K562 (cell line): Measurements from ENCODE around the gene TSPAN16. TPM values are rescaled to one million over a fixed set of nuclear protein-coding genes. Genes with fewer than 3 reads are reported as not detected.

ENCODE experiments used
- ADNP ChIP-seq: fragments of 200-800 bp; sonication (Bioruptor generic); IDR thresholded peaks from 2 replicates; pipeline ENCODE4 v1.6.1; 2016; ENCODE audit warnings: missing genetic modification characterization, missing compliant biosample characterization
- CSDE1 ChIP-seq, 2 experiments: fragments of 450-650 bp; IDR thresholded peaks; 2 replicates each; pipeline ENCODE4 v1.6.1; 2016; ENCODE audit warnings: mild to moderate bottlenecking in 1 of 2
- DPF2 ChIP-seq: fragments of 450-650 bp; IDR thresholded peaks from 2 replicates; pipeline ENCODE4 v1.6.1; 2016
- MAFF ChIP-seq: IDR thresholded peaks from 2 replicates; pipeline ENCODE4 v1.6.1; 2012; ENCODE audit warnings: low read length, improper control_type of control experiment
- MXI1 ChIP-seq: IDR thresholded peaks from 2 replicates; pipeline ENCODE4 v1.6.1; 2011; ENCODE audit warnings: low read depth, mild to moderate bottlenecking, improper control_type of control experiment, low read length
- NFRKB ChIP-seq: fragments of 450-650 bp; IDR thresholded peaks from 2 replicates; pipeline ENCODE4 v1.6.1; 2016; ENCODE audit warnings: low read depth
- RBBP5 ChIP-seq: fragments of 200-600 bp; sonication (generic); IDR thresholded peaks from 2 replicates; pipeline ENCODE4 v1.6.1; 2012; ENCODE audit warnings: borderline replicate concordance, mild to moderate bottlenecking, low read length, control low read depth, inconsistent platforms; ENCODE audit not compliant: insufficient read depth, poor library complexity, severe bottlenecking
- RBM17 ChIP-seq: fragments of 200-400 bp; formaldehyde crosslinking; IDR thresholded peaks from 2 replicates; pipeline ENCODE4 v1.6.1; 2017; ENCODE audit warnings: low read depth, mild to moderate bottlenecking, low read length, borderline replicate concordance
- RBM25 ChIP-seq: fragments of 200-400 bp; formaldehyde crosslinking; IDR thresholded peaks from 2 replicates; pipeline ENCODE4 v1.6.1; 2018; ENCODE audit warnings: low read length, low read depth, moderate library complexity; ENCODE audit not compliant: severe bottlenecking
- RBM39 ChIP-seq: fragments of 200-400 bp; formaldehyde crosslinking; optimal IDR thresholded peaks from 2 replicates; pipeline ENCODE3; 2018; ENCODE audit warnings: low read depth, low read length
- SRF ChIP-seq, 2 experiments: fragments of 250-450, 450-650 bp in 1 of 2; sonication (Bioruptor Pico) in 1 of 2; sonication (generic) in 1 of 2; formaldehyde crosslinking; IDR thresholded peaks; 2 replicates each; pipeline versions ENCODE4 v1.5.0 to v1.5.1; 2020 to 2022; ENCODE audit warnings: mild to moderate bottlenecking in 1 of 2, missing genetic modification reagents in 1 of 2
- TCF7 ChIP-seq: sonication (generic); IDR thresholded peaks from 2 replicates; pipeline ENCODE4 v1.6.1; 2016; ENCODE audit warnings: antibody characterized with exemption, borderline replicate concordance
- XRCC3 ChIP-seq: fragments of 450-650 bp; IDR thresholded peaks from 2 replicates; pipeline ENCODE4 v1.6.1; 2017; ENCODE audit warnings: mild to moderate bottlenecking, moderate library complexity
- ZBTB7A ChIP-seq: IDR thresholded peaks from 2 replicates; pipeline ENCODE4 v1.6.1; 2011; ENCODE audit warnings: low read depth, mild to moderate bottlenecking, low read length, moderate library complexity, borderline replicate concordance; ENCODE audit not compliant: control insufficient read depth
- ZFP91 ChIP-seq: sonication (generic); formaldehyde crosslinking; IDR thresholded peaks from 2 replicates; pipeline ENCODE4 v1.8.0; 2022; ENCODE audit warnings: mild to moderate bottlenecking, missing genetic modification reagents
- ZKSCAN8 ChIP-seq: fragments of 200-800 bp; sonication (Bioruptor generic); IDR thresholded peaks from 2 replicates; pipeline ENCODE4 v1.6.1; 2016; ENCODE audit warnings: missing genetic modification characterization, missing compliant biosample characterization
- polyA plus RNA-seq, 8 experiments: library from polyadenylated mRNA; depleted of rRNA in 4 of 8; stranded (reverse) in 5 of 8; unstranded in 3 of 8; fragments of >200 nt; fragmentation: Nextera tagmentation in 2 of 8; fragmentation: Illumina TruSeq in 1 of 8; extraction: Ambion mirVana in 2 of 8; extraction: Trizol in 1 of 8; gene quantifications; 2 replicates each; pipeline versions ENCODE4 v1.2.1 to v1.2.3, GENCODE V29; 2011 to 2014; ENCODE audit warnings: inconsistent platforms in 1 of 8, missing spikeins in 1 of 8
- total RNA-seq, 7 experiments: library from RNA; depleted of rRNA in 6 of 7; stranded (reverse); fragments of >200 nt in 6 of 7; fragmentation: Illumina TruSeq in 2 of 7; extraction: Trizol in 2 of 7; gene quantifications; 2 replicates each; pipeline versions ENCODE4 v1.2.1 to v1.2.3, GENCODE V29; 2011 to 2021; ENCODE audit warnings: low replicate concordance in 1 of 7
- TF ChIP-seq, protein P1 (sequence below): fragments of 450-650 bp; IDR thresholded peaks from 2 replicates; pipeline ENCODE4 v1.7.0; 2016; ENCODE audit warnings: borderline replicate concordance
- TF ChIP-seq, protein P2 (sequence below), 2 experiments: fragments of 150-350 bp in 1 of 2; IDR thresholded peaks; 2 replicates each; pipeline ENCODE4 v1.6.1; 2012 to 2016; ENCODE audit warnings: low read depth in 2 of 2, low read length in 2 of 2, mild to moderate bottlenecking in 1 of 2, moderate library complexity in 1 of 2
- TF ChIP-seq, protein P3 (sequence below), 2 experiments: IDR thresholded peaks; 2 replicates each; pipeline ENCODE4 v1.6.1; 2011; ENCODE audit warnings: borderline replicate concordance in 1 of 2, control low read depth in 1 of 2, low read depth in 1 of 2, low read length in 1 of 2, mild to moderate bottlenecking in 1 of 2, mixed read lengths in 1 of 2, moderate library complexity in 1 of 2; ENCODE audit not compliant: insufficient read depth in 1 of 2, insufficient read length in 1 of 2, poor library complexity in 1 of 2, severe bottlenecking in 1 of 2; ENCODE audit errors: extremely low read depth in 1 of 2

TSPAN16 gene
- total and polyA plus RNA-seq, 9 of the 15 experiments (the other 6 are each of a cell fraction or from before 2014, with no cell fraction given): not detected

- TF ChIP-seq ZFP91 (CRISPR knock-in tag) (no peak), ZBTB7A (0 out of 2 replicates have a peak, but pooled peaks have one; percentile 41), MXI1 (no peak), NFRKB (no peak), XRCC3 (no peak), TCF7 (no peak), RBM25 (peak; percentile 25), DPF2 (no peak), ADNP (tag) (0 out of 2 replicates have a peak, but pooled peaks have one; percentile 23), ZKSCAN8 (CRISPR knock-in tag) (peak; percentile 97), RBM39 (no peak), RBBP5 (no peak), CSDE1 (IDR thresholded peaks at IDR 0.05) (no peak), SRF (CRISPR knock-in tag; IDR thresholded peaks at IDR 0.05) (no peak), MAFF (no peak), RBM17 (no peak)
- TF ChIP-seq, protein P1, sequence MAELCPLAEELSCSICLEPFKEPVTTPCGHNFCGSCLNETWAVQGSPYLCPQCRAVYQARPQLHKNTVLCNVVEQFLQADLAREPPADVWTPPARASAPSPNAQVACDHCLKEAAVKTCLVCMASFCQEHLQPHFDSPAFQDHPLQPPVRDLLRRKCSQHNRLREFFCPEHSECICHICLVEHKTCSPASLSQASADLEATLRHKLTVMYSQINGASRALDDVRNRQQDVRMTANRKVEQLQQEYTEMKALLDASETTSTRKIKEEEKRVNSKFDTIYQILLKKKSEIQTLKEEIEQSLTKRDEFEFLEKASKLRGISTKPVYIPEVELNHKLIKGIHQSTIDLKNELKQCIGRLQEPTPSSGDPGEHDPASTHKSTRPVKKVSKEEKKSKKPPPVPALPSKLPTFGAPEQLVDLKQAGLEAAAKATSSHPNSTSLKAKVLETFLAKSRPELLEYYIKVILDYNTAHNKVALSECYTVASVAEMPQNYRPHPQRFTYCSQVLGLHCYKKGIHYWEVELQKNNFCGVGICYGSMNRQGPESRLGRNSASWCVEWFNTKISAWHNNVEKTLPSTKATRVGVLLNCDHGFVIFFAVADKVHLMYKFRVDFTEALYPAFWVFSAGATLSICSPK: no peak
- TF ChIP-seq, protein P2, sequence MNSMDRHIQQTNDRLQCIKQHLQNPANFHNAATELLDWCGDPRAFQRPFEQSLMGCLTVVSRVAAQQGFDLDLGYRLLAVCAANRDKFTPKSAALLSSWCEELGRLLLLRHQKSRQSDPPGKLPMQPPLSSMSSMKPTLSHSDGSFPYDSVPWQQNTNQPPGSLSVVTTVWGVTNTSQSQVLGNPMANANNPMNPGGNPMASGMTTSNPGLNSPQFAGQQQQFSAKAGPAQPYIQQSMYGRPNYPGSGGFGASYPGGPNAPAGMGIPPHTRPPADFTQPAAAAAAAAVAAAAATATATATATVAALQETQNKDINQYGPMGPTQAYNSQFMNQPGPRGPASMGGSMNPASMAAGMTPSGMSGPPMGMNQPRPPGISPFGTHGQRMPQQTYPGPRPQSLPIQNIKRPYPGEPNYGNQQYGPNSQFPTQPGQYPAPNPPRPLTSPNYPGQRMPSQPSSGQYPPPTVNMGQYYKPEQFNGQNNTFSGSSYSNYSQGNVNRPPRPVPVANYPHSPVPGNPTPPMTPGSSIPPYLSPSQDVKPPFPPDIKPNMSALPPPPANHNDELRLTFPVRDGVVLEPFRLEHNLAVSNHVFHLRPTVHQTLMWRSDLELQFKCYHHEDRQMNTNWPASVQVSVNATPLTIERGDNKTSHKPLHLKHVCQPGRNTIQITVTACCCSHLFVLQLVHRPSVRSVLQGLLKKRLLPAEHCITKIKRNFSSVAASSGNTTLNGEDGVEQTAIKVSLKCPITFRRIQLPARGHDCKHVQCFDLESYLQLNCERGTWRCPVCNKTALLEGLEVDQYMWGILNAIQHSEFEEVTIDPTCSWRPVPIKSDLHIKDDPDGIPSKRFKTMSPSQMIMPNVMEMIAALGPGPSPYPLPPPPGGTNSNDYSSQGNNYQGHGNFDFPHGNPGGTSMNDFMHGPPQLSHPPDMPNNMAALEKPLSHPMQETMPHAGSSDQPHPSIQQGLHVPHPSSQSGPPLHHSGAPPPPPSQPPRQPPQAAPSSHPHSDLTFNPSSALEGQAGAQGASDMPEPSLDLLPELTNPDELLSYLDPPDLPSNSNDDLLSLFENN (IDR thresholded peaks at IDR 0.05; ENCODE audit: low read depth in 2 of 2, low read length in 2 of 2): no peak
- TF ChIP-seq, protein P3, sequence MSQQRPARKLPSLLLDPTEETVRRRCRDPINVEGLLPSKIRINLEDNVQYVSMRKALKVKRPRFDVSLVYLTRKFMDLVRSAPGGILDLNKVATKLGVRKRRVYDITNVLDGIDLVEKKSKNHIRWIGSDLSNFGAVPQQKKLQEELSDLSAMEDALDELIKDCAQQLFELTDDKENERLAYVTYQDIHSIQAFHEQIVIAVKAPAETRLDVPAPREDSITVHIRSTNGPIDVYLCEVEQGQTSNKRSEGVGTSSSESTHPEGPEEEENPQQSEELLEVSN (IDR thresholded peaks at IDR 0.05; ENCODE audit: borderline replicate concordance in 1 of 2, extremely low read depth in 1 of 2, insufficient read depth in 1 of 2, insufficient read length in 1 of 2, low read depth in 1 of 2, low read length in 1 of 2, poor library complexity in 1 of 2, severe bottlenecking in 1 of 2): no peak
Observed at GRCh38 chr19:11251650-11252314, 44.2 kb upstream of the TSPAN16 start (continued).
